Mesendoderm (in vitro differentiated cells): Measurements from ENCODE around the gene GOLGA8N. TPM values are rescaled to one million over a fixed set of nuclear protein-coding genes. Genes with fewer than 3 reads are reported as not detected.
A peak's percentile ranks its signal among the peaks of the same experiment; 100 is the strongest.

ENCODE experiments used
- DNase-seq: peaks from one replicate; pipeline ENCODE4 v3.0.0; 2013
- H2AK5ac ChIP-seq: 2 replicates; pipeline ENCODE4 v1.6.1; 2013; ENCODE audit warnings: low read length, inconsistent platforms
- H2BK120ac ChIP-seq: 2 replicates; pipeline ENCODE4 v1.6.1; 2013; ENCODE audit warnings: low read depth, mild to moderate bottlenecking, low read length, moderate library complexity, mixed read lengths
- H2BK15ac ChIP-seq: replicated peaks from 2 replicates; pipeline ENCODE4 v1.6.1; 2013; ENCODE audit warnings: low read depth, mild to moderate bottlenecking, moderate library complexity
- H2BK5ac ChIP-seq: 2 replicates; pipeline ENCODE4 v1.6.1; 2013; ENCODE audit warnings: low read length, inconsistent platforms
- H3K18ac ChIP-seq: 2 replicates; pipeline ENCODE4 v1.6.1; 2013; ENCODE audit warnings: mild to moderate bottlenecking, low read length, mixed read lengths
- H3K23ac ChIP-seq: one replicate; pipeline ENCODE4 v1.6.1; 2013; ENCODE audit warnings: low read length
- H3K27ac ChIP-seq: 2 replicates; pipeline ENCODE4 v1.5.1; 2013; ENCODE audit warnings: low read depth, mild to moderate bottlenecking, inconsistent platforms, low read length, moderate library complexity
- H3K27me3 ChIP-seq: 2 replicates; pipeline ENCODE4 v1.6.1; 2013; ENCODE audit warnings: low read length, control low read depth, mild to moderate bottlenecking, inconsistent platforms; ENCODE audit not compliant: insufficient read depth, poor library complexity
- H3K36me3 ChIP-seq: 2 replicates; pipeline ENCODE4 v1.6.1; 2013; ENCODE audit warnings: low read length, inconsistent platforms; ENCODE audit not compliant: control insufficient read depth, insufficient read depth
- H3K4ac ChIP-seq: one replicate; pipeline ENCODE4 v1.6.1; 2013; ENCODE audit warnings: low read depth, mild to moderate bottlenecking, low read length, moderate library complexity
- H3K4me1 ChIP-seq: 2 replicates; pipeline ENCODE4 v1.6.1; 2013; ENCODE audit warnings: low read depth, low read length, inconsistent platforms; ENCODE audit not compliant: control insufficient read depth
- H3K4me2 ChIP-seq: 2 replicates; pipeline ENCODE4 v1.6.1; 2013; ENCODE audit warnings: low read length
- H3K4me3 ChIP-seq: 2 replicates; pipeline ENCODE4 v1.5.1; 2013; ENCODE audit warnings: mild to moderate bottlenecking, low read length
- H3K56ac ChIP-seq: one replicate; pipeline ENCODE4 v1.6.1; 2013; ENCODE audit warnings: low read length
- H3K79me1 ChIP-seq: 2 replicates; pipeline ENCODE4 v1.6.1; 2013; ENCODE audit warnings: low read length, inconsistent platforms
- H3K79me2 ChIP-seq: 2 replicates; pipeline ENCODE4 v1.6.1; 2013; ENCODE audit warnings: mild to moderate bottlenecking, low read length; ENCODE audit not compliant: control insufficient read depth, insufficient read depth
- H3K9ac ChIP-seq: 2 replicates; pipeline ENCODE4 v1.6.1; 2013; ENCODE audit warnings: low read length, inconsistent platforms
- H4K5ac ChIP-seq: one replicate; pipeline ENCODE4 v1.6.1; 2013; ENCODE audit warnings: low read length
- H4K8ac ChIP-seq: one replicate; pipeline ENCODE4 v1.6.1; 2013; ENCODE audit warnings: low read depth, mild to moderate bottlenecking, control low read depth, low read length, moderate library complexity
- WGBS: extraction: QIAGEN DNeasy Blood & Tissue Kit; methylation state at CpG from one replicate; pipeline ENCODE4 v1.1.7; 2013; ENCODE audit warnings: low lambda C conversion rate, missing lambda C conversion rate; ENCODE audit not compliant: insufficient coverage; ENCODE audit errors: extremely low coverage; 5-methylcytosine and 5-hydroxymethylcytosine counted together
- small RNA-seq: library from polyadenylated mRNA; stranded (forward); fragments of <200 nt; extraction: miRNeasy Mini kit (QIAGEN cat#:217004); gene quantifications from one replicate; pipeline ENCODE3, GENCODE V24; 2013; ENCODE audit not compliant: insufficient read depth

Gene GOLGA8N

GRCh38 chr15:32652178-32652577 is 58.9 kb downstream of the GOLGA8N start:
- H2BK5ac ChIP-seq = no peak overlapping the region
- H3K4me1 ChIP-seq = peaks cover 12% of the 10 kb centered on the region
- no peaks in the 10 kb centered on the region for H3K36me3 ChIP-seq
- no peak overlapping the region for H3K56ac ChIP-seq
- peak; percentile 54 for DNase-seq
- H3K18ac ChIP-seq = no peak overlapping the region
- no peak overlapping the region for H3K4ac ChIP-seq
- no peak overlapping the region for H3K9ac ChIP-seq
- no peak overlapping the region for H3K4me3 ChIP-seq
- H3K27ac ChIP-seq = no peak overlapping the region
- no CpG with 5 or more reads among the region's 3 CpGs for whole genome bisulfite sequencing
- H4K8ac ChIP-seq = no peak overlapping the region
- no peaks in the 10 kb centered on the region for H3K79me2 ChIP-seq
- no peak overlapping the region for H4K5ac ChIP-seq
- no peak overlapping the region for H3K23ac ChIP-seq
- H3K79me1 ChIP-seq = no peaks in the 10 kb centered on the region
- no peak overlapping the region for H2BK120ac ChIP-seq
- no peak overlapping the region for H2BK15ac ChIP-seq
- H3K27me3 ChIP-seq = no peaks in the 10 kb centered on the region
- no peak overlapping the region for H2AK5ac ChIP-seq
- H3K4me2 ChIP-seq = no peak overlapping the region

GRCh38 chr15:32656091-32656490 is 62.8 kb downstream of the GOLGA8N start:
- Histone ChIP-seq H3K18ac (no peak overlapping the region), H2BK120ac (no peak overlapping the region), H3K27me3 (no peaks in the 10 kb centered on the region), H4K8ac (no peak overlapping the region), H3K4me2 (no peak overlapping the region), H2BK5ac (no peak overlapping the region), H3K23ac (no peak overlapping the region), H3K79me2 (no peaks in the 10 kb centered on the region), H3K27ac (no peak overlapping the region), H2AK5ac (no peak overlapping the region), H3K4me1 (peaks cover 12% of the 10 kb centered on the region), H3K36me3 (no peaks in the 10 kb centered on the region), H3K79me1 (no peaks in the 10 kb centered on the region), H3K56ac (no peak overlapping the region), H4K5ac (no peak overlapping the region), H3K4me3 (no peak overlapping the region), H3K4ac (no peak overlapping the region), H3K9ac (no peak overlapping the region), H2BK15ac (no peak overlapping the region)
- no CpG with 5 or more reads among the region's 4 CpGs for WGBS
- no peak for DNase-seq

- H3K79me1 ChIP-seq = no peaks in the 10 kb centered on the region
- WGBS = no CpG with 5 or more reads among the region's 9 CpGs
- peaks cover 11% of the 10 kb centered on the region for H3K4me1 ChIP-seq
Observed at GRCh38 chr15:32656496-32656895, 63.2 kb downstream of the GOLGA8N start.

More at GRCh38 chr15:32656496-32656895, 63.2 kb downstream of the GOLGA8N start:
- H3K56ac ChIP-seq = peak overlapping the region; percentile 17
- no peak overlapping the region for H2BK5ac ChIP-seq
- H3K36me3 ChIP-seq = no peaks in the 10 kb centered on the region
- H4K8ac ChIP-seq = no peak overlapping the region
- H3K18ac ChIP-seq = no peak overlapping the region
- H3K27ac ChIP-seq = no peak overlapping the region
- DNase-seq = no peak
- H4K5ac ChIP-seq = no peak overlapping the region
- no peaks in the 10 kb centered on the region for H3K79me2 ChIP-seq
- no peaks in the 10 kb centered on the region for H3K27me3 ChIP-seq
- H3K4me2 ChIP-seq = no peak overlapping the region
- no peak overlapping the region for H3K4me3 ChIP-seq
- no peak overlapping the region for H2AK5ac ChIP-seq
- no peak overlapping the region for H3K23ac ChIP-seq
- H2BK120ac ChIP-seq = no peak overlapping the region
- H3K4ac ChIP-seq = no peak overlapping the region
- no peak overlapping the region for H3K9ac ChIP-seq
- no peak overlapping the region for H2BK15ac ChIP-seq

Small RNA genes lying within 50 kb of the gene (small RNA-seq; reads per million reads assigned to genes)
- gene RN7SL286P = not detected
